GM21381 (cell line): ENCODE data around the gene SLC6A18.

Experiments
- ATAC-seq: cut with Tn5 transposase; IDR thresholded peaks from one replicate; pipeline ENCODE4 v1.9.1; 2021; ENCODE audit warnings: mild to moderate bottlenecking, moderate library complexity; ENCODE audit not compliant: unreplicated experiment

SLC6A18 gene

DNA sequence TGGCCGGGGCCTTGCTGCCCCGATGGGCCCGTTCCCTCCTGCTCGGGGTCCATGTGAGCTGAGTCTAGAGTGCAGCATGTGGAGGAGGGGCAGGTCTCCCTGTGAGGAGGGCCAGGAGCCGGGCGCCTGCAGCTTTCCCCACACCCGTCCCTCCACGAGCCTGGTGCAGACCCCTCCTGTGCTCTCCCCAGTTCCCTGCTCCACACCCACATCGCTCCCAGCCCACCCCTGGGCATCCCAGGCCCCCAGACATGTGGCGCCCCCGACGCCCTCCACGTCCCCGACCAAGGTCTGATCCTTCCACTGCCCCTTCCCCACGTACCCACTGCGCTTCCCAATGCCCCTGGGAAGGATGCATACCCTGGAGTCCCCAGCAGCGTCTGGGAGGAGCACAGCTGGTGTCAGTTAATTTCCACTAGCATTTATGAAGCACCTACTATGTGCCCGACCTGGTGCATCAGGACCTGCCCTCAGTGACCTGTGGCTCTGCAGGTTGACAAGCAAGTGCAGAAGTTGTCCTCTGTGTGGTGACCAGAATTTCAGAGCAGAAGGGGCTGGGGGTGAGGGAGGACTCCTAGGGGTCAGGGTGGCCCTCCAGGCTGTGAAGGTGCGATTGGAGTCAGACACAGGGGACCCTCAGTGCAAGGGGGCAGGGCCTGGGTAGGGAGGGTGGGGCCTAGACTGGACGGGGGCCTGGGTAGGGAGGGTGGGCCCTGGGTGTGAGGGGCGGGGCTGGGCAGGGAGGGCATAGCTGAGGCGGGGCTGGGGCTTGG lies 10.8 kb upstream of the SLC6A18 start:
- ATAC-seq: no peak

DNA sequence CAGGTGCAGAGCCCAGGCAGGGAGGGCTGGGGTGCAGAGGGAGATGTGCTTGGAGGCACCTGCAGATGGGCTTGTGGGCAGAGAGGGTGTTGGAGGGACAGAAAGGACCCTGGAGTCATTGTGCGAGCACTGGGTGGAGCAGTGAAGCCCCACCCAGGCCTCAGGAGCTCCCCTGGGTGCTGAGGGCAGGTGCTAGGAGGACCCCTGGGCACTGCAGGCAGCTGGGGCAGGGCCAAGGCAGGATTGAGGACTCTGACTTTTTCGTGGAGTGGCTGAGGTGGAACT lies 10.3 kb upstream of the SLC6A18 start:
- ATAC-seq: no peak

DNA sequence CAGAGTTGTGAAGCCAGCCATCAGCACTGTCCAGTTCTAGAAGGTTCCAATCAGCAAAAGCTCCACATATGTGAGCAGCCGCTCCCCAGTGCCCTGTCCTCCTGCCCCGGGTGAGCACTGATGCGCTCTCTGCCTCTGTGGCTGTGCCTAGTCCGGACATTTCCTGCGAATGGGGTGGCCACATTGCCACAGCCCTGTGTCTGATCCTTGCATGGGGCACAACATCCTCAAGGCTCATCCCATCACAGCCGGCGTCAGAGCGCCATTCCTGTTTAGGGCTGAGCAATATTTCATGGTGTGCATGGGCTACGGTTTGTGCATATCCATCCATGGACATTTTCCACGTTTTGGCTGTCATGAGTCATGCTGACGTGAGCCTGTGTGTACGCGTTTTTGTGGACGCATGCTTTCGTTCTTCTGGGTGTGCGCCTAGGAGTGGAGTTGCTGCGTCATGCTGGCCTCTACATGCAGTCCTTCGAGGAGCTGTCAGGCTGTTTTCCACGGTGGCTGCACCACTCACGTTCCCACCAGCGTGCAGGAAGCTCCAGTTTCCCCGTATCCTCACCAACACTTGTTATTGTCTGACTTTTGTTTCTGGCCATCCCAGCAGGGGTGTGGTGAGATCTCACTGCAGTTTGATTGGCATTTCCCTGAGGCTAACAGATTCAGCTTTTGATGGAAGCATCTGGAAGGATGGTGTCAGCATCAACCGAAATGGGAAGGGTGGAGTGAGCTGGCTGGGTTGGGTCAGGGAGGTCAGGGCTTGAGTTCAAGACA lies 9.7 kb upstream of the SLC6A18 start:
- no peak for ATAC-seq

DNA sequence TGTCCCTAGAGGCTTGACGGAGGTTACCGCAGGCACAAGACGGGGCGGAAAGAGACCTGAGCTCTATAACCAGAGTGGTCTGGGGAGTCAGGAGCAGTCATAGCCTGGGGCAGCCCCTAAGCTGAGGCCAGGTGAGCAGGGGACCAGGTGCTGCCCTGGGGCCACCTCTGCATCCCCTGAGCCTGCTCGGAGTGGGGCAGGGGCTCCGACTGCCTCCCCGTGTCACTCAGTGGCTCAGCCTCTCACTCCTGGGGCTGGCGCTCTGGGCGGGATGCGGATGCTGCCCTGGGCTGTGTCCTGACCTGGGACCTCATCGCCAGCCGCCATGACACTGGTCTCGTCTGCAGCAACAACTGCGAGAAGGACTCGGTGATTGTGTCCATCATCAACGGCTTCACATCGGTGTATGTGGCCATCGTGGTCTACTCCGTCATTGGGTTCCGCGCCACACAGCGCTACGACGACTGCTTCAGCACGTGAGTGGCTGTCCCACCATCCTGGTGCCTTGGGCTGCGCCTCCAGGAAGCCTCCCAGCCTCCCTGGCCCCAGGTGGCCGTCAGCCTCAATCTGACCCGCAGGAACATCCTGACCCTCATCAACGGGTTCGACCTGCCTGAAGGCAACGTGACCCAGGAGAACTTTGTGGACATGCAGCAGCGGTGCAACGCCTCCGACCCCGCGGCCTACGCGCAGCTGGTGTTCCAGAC lies 8.8 kb upstream of the SLC6A18 start:
- ATAC-seq: no peak

DNA sequence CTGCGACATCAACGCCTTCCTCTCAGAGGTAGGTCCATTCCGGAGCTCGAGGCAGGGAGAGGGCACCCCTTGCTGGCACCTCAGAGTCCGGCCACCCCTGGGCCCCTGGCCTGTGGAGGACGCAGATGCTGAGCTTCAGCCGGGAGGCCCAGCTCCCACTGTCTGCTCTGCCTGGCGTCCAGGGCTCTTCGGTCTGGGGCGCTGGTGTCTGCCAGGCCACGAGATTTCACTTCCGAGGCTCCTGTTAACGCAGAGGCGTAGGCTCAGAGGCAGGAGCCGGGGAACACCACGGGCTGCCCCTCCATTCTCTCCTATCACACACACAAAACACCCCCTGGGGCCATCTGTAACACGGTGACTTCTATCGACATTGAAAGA lies 8.3 kb upstream of the SLC6A18 start:
- ATAC-seq: no peak

DNA sequence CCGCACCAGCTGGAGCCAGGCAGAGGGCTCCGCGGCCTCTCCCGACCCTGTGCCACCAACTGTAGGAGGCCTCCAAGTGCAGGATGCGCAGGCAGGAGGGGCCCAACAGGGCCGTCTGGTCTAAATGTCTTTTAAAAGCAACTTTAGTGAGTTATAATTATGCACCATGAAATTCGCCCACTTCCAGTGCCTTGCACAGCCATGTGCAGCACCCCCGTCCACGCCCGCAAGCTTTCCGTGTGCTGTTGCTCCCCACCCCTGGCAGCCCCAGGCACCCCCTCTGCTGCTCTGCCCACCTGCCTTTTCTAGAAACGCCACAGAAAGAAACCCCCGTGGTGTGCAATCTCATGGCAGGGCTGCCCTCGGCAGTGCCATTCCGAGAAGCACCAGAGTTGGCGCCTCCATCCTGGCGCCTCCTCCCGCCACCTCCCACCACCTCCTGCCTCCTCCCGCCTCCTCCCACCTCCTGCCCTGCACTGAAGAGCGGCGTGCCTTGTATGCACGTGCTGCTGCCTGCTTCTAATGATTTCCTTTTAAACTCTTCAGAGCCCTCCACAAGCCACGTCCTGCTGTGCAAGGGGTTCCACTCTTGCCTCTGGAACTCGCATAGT lies 7.5 kb upstream of the SLC6A18 start:
- no peak for ATAC-seq

DNA sequence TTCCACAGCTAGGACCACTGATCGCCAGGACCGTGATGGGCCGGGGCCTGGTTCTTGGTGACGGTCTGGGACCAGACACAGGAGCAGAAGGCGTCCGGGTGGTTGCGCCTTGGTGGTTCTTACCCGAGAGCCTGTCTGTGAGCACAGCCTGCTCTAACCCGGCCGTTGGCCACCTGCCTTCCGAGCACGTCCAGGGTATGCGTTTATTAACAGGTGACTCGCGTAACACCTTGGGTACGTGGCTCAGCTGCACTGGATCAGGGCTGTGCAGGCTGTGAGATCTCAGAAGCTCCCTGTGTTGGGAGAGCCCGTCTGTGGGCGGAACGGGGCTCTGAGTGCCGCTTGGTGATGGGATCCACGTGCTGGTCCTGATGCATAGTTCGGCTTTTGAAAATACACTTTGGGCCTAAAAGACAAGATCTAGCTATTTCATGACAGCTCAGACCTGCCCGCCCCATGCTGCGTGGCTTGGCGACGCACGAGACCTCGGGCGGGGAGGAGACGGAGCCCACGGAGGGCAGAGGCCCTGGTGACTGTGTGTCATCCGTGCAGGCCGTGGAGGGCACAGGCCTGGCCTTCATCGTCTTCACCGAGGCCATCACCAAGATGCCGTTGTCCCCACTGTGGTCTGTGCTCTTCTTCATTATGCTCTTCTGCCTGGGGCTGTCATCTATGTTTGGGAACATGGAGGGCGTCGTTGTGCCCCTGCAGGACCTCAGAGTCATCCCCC lies 6.7 kb upstream of the SLC6A18 start:
- ATAC-seq: no peak

DNA sequence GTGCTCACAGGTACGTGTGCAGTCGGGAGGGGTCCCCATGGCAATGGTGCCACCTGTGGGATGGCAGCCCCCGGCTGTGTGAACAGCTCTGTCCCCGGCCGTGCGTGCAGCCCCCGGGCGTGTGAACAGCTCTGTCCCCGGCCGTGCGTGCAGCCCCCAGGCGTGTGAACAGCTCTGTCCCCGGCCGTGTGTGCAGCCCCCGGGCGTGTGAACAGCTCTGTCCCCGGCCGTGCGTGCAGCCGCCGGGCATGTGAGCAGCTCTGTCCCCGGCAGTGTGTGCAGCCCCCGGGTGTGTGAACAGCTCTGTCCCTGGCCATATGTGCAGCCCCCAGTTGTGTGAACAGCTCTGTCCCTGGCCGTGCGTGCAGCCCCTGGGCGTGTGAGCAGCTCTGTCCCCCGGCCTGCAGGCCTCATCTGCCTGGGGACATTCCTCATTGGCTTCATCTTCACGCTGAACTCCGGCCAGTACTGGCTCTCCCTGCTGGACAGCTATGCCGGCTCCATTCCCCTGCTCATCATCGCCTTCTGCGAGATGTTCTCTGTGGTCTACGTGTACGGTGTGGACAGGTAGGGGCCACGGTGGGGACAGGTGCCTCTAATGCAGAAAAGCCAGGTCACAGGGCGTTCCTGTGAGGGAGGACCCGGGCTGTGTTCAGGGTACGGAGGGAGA lies 5.9 kb upstream of the SLC6A18 start:
- ATAC-seq: no peak

DNA sequence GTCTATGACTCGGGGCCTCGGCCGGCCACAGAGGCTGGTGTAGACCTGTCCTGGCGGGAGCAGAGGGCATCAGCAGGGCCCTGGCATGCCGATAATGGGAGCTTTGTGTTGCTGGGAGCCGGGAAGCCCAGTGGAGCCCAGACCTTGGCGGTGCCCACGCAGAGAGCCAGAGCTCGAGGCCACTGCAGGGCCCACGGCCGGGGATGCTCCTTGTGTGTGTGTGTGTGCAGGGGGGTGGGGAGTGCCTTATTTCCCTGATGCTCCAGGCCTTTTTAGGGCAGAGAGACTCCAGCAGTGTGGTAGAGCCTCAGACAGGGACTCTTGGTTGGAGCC lies 5.4 kb upstream of the SLC6A18 start:
- ATAC-seq: no peak

DNA sequence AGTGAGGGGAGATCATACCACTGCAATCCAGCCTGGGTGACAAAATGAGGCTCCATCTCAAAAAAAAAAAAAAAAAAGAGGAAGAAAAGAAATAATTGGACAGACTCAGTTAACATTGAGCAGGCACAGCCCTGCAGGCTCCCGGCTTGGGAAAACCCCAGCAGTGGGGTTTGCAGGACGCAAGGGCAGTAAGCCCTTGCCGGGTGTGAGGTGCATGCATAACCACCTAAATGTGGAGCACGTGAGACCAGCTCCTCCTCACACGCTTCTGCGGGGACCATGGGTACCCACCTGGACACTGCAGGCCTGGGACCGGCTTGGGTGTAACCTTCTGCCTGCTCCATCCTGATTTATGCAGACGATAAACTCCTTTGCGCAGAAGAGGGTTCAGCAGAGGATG lies 4.8 kb upstream of the SLC6A18 start:
- ATAC-seq: no peak

DNA sequence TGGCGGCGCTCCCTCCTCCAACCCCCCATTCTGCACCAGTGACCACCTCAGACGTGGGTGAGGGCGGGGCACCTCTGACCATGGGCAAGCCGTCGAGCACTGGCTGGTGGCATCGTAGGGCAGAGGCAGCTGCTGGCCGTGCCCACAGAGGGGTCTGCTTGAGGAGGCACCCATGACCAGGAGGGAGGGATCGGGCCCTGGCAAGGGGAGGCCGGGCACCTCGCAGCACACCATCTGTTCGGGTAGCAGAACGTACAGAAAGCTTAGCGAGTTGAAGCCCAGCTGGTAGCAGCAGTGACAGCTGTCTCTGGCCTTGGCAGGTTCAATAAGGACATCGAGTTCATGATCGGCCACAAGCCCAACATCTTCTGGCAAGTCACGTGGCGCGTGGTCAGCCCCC lies 4.3 kb upstream of the SLC6A18 start:
- no peak for ATAC-seq

DNA sequence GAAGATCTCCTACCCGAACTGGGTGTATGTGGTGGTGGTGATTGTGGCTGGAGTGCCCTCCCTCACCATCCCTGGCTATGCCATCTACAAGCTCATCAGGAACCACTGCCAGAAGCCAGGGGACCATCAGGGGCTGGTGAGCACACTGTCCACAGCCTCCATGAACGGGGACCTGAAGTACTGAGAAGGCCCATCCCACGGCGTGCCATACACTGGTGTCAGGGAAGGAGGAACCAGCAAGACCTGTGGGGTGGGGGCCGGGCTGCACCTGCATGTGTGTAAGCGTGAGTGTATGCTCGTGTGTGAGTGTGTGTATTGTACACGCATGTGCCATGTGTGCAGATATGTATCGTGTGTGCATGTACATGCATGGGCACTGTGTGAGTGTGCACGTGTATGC lies 3.5 kb upstream of the SLC6A18 start:
- ATAC-seq: no peak

DNA sequence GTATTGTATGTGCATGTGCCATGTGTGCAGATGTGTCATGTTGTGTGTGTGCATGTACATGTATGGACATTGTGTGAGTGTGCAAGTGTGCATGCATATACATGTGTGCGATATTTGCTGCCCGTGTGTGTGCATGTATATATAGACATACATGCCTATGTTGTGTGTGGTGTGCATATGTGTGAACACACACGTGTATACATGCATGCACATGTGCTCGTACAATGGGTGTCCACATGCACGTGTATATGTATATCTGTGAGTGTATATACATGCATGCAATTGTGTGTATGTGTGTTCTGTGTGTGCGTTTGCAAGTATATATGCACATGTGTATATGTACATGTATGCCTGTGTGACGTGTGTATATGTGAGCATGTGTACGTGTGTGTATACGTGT lies 3.0 kb upstream of the SLC6A18 start:
- ATAC-seq: no peak

DNA sequence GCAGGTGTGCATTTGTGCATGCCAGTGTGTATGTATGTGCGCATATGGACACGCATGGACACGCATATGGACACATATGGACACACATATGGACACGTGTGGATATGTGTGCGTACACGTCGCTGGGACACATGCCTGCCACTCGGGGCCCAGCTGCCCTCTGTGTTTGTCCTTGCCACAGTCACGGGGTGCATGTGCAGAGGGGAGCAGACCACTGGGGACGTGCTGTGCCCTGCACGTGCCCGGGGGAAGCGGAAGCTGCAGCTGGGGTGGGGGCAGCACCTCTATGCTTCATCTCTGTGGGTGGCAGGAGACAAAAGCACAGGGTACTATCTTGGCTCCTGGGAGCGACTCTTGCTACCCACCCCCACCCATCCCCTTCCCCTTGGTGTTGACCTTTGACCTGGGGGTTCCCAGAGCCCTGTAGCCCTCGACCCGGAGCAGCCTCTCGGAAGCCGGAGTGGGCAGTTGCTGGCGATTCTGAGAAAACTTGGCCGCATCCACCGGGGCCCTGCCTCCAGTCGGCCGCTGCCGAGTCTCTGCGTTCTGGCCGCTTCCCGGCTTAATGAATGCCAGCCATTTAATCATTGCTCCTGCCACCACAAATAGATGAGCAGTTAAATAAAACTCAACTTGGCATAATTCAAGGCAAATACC lies 2.4 kb upstream of the SLC6A18 start:
- ATAC-seq: no peak

DNA sequence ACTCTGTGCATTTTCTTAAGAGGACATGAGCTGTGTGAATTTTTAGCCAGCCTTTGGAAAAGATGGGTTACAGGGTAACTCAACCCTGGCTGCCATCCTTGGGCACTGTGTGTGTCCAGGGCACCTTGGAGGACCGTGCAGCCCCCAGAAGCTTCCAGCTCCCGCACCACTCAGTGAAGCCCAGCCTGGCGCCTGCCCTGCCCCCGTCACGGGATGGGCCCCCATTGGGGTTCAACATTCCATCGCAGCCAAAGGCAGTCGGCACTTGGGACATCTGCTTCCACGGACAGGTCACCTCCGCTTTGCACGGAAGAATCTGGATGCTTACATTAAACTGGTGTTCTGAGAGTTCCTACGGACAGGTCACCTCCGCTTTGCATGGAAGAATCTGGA lies 1.9 kb upstream of the SLC6A18 start:
- ATAC-seq: no peak

DNA sequence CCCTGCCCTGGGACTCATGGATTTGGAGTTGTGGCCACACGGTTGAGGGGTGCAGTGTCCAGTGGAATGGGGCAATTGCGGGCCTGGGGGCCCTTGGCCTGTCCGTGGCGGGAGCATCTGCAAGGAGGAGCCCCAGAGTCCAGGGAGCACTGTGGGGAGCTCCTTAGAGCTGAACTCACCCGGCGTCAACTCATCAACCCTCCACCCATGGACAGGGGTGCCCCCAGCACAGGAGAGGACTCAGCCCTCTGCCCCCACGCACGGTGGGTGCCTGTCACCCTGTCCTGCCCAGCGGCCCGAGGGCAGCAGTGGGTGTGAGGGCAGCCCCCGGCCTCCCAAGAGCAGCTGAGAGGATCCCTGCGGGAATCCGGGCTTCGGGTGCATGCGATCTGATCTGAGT lies 550 bp upstream of the SLC6A18 start:
- no peak for ATAC-seq

DNA sequence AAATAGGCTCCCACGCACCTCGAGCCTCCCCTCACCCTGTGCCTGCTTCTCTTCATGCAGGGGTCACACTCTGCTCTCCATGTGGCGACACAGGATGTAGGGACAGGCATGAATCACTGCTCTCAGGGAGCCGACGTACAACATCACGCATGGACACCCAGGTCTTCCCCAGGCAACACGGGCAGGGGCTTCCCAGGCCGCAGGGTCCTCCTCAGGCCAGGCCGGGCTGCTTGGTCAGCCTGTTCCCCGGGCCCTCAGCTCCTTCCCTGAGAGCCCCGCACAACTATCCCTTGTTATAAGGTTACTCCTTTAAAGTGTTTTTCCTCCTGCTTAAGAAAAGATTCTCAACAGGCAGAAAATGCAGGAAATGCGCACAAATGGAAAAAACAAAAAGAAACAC lies 1.1 kb downstream of the SLC6A18 start:
- no peak for ATAC-seq

DNA sequence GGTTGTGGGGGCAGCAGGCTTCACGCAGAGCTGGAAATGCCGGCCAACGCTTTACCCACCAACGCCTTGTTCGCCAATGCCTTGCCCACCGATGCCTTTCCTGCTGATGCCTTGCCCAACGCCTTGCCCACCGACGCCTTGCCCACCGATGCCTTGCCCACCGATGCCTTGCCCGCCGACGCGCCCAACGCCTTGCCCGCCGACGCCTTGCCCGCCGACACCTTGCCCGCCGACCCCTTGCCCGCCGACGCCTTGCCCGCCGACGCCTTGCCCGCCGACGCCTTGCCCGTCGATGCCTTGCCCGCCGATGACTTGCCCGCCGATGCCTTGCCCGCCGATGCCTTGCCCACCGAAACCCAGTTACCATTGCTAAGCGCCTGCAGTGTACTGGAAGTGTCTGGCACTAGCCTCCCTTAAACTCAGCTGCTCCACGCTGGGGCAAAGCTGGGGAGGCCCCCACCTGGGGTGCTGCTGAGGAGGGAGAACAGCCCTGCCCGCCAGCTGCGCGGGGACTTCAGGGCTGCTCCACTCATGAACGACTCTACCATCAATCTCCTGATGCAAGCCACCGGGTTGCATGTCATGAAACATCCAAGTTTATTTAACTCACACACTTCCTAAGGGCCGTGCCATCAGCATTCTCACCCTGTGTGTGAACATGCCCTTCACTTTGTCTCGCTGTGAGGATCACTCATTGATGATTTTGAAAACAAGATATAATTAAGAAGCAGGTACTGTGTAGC lies 1.8 kb downstream of the SLC6A18 start:
- ATAC-seq: no peak

DNA sequence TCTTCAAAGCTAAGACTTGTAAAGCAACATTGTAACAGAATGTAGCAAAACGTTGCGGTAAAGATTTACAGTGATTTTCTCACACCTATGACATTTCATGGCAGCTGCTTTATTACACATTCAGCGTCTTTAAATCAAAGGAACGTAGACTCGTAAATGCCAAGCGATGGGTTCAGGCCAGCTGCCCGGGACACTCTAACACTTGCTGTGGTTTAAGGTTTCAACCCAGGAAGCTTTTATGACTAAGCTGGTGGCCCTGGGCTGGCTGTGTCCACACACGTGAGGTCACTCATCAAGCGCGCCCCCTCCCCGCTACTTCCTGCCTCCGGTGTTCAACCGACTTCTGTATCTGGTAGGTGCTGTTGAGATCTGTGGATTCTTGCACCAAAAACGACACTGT lies 2.5 kb downstream of the SLC6A18 start:
- ATAC-seq: no peak

DNA sequence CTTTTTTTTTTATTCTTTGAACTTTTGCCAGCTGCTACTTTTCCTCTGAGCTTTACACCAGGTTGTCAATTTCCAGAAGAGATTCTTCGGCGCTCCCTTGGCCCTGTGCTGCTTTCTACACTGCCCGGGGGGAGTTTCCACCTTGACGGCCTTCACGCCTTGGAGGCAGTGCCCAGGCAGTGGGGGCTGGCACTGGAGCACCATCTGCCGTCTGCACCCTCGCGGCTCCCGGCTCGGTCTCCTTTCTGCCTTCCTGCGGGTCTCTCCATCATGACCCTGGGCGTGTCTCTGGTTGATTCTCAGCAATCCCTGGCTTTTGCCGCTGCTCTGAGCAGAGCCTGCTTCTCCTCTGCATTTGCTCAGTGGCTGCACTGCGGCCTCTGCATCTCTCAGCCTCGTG lies 2.9 kb downstream of the SLC6A18 start:
- ATAC-seq: no peak
